Measurements from ENCODE around the gene GPR137B. TPM values are rescaled to one million over a fixed set of nuclear protein-coding genes. Genes with fewer than 3 reads are reported as not detected.
"Not testable (repeated sequence)": the region's sequence is repeated elsewhere in the genome, so short reads cannot be mapped to it uniquely, and the experiment has no call there.

Gene GPR137B
- total and polyA plus RNA-seq, 4 experiments from 2014 or later = 4.1 to 11.8 (median 8.3) TPM

DNA sequence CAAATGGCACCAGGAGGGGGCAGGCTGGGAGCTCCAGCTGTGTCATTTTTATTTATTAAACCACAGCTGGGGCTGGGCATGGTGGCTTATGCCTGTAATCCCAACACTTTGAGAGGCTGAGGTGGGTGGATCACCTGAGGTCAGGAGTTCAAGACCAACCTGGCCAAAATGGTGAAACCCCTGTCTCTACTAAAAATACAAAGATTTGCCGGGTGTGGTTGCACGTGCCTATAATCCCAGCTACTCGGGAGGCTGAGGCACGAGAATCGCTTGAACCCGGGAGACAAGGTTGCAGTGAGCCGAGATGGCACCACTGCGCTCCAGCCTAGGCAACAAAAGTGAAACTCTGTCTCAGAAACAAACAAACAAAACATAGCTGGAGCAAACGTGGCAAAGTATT is 15.7 kb downstream of the GPR137B start:
- Mint-ChIP-seq H3K36me3 (peaks cover 4 to 23% of the 10 kb centered on the region in 2 donors), H3K9me3 (peaks cover 0 to 22% (median 15%) of the 10 kb centered on the region in 8 donors), H3K4me1 (peaks cover 14 to 46% (median 36%) of the 10 kb centered on the region in 4 donors)
- H3K36me3 ChIP-seq (ENCODE audit: insufficient read depth, low read length); H3K27me3 Mint-ChIP-seq; H3K9me3 ChIP-seq (ENCODE audit: control insufficient read depth in 1 of 2, low read length in 2 of 2); H3K27ac ChIP-seq (ENCODE audit: low read depth, low read length); H3K4me3 ChIP-seq (ENCODE audit: low read length in 2 of 2); H3K27ac Mint-ChIP-seq; H3K27me3 ChIP-seq (ENCODE audit: insufficient read depth, low read length); H3K4me3 Mint-ChIP-seq; intact Hi-C loops (cut with micrococcal nuclease); DNase-seq; POLR2A ChIA-PET (ENCODE audit: partially characterized antibody): not testable (repeated sequence)
- H3K4me1 ChIP-seq (ENCODE audit: insufficient read depth, low read length) = peaks cover 28% of the 10 kb centered on the region
- CTCF ChIA-PET (ENCODE audit: partially characterized antibody) = interaction anchor here (0.9 kb wide), 1 partner anchor 49 kb away, joined by 3 read pairs; no protein-coding TSS in a partner anchor

DNA sequence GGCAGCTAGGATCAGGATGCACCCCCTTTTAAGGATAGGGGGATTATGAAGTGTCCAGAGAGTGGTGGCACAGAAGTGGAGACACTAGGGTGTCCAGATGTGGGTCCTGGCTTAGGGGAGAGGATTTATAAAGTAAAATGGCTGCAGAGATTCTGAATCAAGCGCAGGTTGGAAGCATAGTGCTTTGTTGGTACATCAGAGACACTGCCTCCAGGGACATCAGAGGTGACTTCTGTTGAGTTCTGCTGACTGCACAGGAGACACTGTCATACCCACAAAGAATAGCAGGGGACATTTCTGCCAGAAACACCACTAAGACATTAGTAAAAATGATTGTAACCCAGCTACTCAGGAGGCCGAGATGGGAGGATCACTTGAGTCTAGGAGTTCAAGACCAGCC is 16.4 kb downstream of the GPR137B start:
- no peaks in the 10 kb centered on the region for H3K27me3 ChIP-seq (ENCODE audit: insufficient read depth, low read length)
- Mint-ChIP-seq H3K36me3 (peaks cover 4 to 29% of the 10 kb centered on the region in 2 donors), H3K9me3 (peaks cover 0 to 22% (median 15%) of the 10 kb centered on the region in 8 donors), H3K4me1 (peaks cover 14 to 46% (median 38%) of the 10 kb centered on the region in 4 donors), H3K27me3 (no peaks in the 10 kb centered on the region), H3K27ac (peak overlapping the region in 2 of 7 donors; percentile 19 to 37), H3K4me3 (peak overlapping the region in 3 of 8 donors; percentile 15 to 29 (median 22))
- no peak overlapping the region for H3K4me3 ChIP-seq (ENCODE audit: low read length in 2 of 2)
- no peak for DNase-seq
- POLR2A ChIA-PET (ENCODE audit: partially characterized antibody) = no interaction called here
- peaks cover 28% of the 10 kb centered on the region for H3K4me1 ChIP-seq (ENCODE audit: insufficient read depth, low read length)
- peaks cover 0 to 6% of the 10 kb centered on the region in 2 donors for H3K9me3 ChIP-seq (ENCODE audit: control insufficient read depth in 1 of 2, low read length in 2 of 2)
- CTCF ChIA-PET (ENCODE audit: partially characterized antibody) = interaction anchor here (0.9 kb wide), 1 partner anchor 50 kb away, joined by 3 read pairs; no protein-coding TSS in a partner anchor
- H3K27ac ChIP-seq (ENCODE audit: low read depth, low read length) = no peak overlapping the region
- intact Hi-C loops (cut with micrococcal nuclease) = no loop called here
- no peaks in the 10 kb centered on the region for H3K36me3 ChIP-seq (ENCODE audit: insufficient read depth, low read length)

DNA sequence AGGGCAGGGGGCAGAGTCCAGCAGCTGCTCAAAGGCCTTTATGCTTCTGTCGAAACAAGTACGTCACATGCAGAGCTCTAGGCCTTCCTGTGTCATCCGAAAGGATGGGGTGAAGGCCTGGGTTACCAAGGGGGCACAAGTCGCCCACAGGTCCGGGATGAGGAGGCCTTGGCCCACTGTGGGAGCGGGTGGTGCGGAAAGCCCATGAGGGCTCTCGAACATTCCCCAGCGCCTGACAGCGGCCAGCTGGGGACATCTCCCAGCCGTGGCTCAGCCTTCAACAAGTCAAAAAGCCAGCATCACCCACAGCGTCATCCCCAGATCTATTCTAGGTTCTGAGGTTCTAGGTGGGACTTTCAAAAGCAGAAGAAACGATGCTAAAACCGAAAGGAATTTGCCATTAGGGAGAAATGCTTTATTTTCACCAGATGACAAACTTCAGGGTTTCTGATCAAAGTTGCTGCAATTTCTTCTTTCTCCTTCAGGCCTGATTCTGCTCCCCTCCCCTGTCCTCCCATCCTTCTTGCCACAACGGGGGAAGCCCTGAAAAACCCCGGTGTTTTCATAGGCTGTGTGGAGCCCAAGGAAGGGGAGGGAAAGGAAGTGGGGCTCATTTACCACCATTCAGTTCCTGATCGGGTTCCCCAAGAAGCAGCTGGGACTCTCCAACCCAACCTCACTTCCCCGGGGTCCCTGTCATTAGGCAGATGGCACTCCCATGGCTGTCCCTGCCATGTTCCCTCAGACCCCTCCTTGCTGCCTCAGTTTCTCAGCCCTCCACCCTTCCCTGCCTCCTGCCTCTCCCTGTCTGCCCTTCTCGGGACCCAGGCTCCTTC is 17.6 kb downstream of the GPR137B start:
- Mint-ChIP-seq H3K27me3 (no peaks in the 10 kb centered on the region), H3K27ac (peak overlapping the region in 4 of 7 donors; percentile 31 to 59 (median 38)), H3K36me3 (peaks cover 9 to 40% of the 10 kb centered on the region in 2 donors), H3K9me3 (peaks cover 0 to 26% (median 15%) of the 10 kb centered on the region in 8 donors), H3K4me3 (peak overlapping the region in 5 of 8 donors; percentile 24 to 42 (median 32)), H3K4me1 (peaks cover 13 to 45% (median 38%) of the 10 kb centered on the region in 4 donors)
- DNase-seq = peak in 1 of 5 donors; percentile 5
- no peaks in the 10 kb centered on the region for H3K36me3 ChIP-seq (ENCODE audit: insufficient read depth, low read length)
- intact Hi-C loops (cut with micrococcal nuclease) = no loop called here
- ChIA-PET CTCF (ENCODE audit: partially characterized antibody) (no interaction called here), POLR2A (ENCODE audit: partially characterized antibody) (no interaction called here)
- peaks cover 28% of the 10 kb centered on the region for H3K4me1 ChIP-seq (ENCODE audit: insufficient read depth, low read length)
- H3K27ac ChIP-seq (ENCODE audit: low read depth, low read length) = no peak overlapping the region
- no peak overlapping the region for H3K4me3 ChIP-seq (ENCODE audit: low read length in 2 of 2)
- H3K27me3 ChIP-seq (ENCODE audit: insufficient read depth, low read length) = no peaks in the 10 kb centered on the region
- H3K9me3 ChIP-seq (ENCODE audit: control insufficient read depth in 1 of 2, low read length in 2 of 2) = peaks cover 0 to 6% of the 10 kb centered on the region in 2 donors

GRCh38 chr1:236160540-236161127 is 18.3 kb downstream of the GPR137B start:
- Mint-ChIP-seq H3K9me3 (peaks cover 0 to 26% (median 15%) of the 10 kb centered on the region in 8 donors), H3K27ac (peak overlapping the region in 2 of 7 donors; percentile 37 to 68), H3K4me1 (peaks cover 12 to 38% (median 34%) of the 10 kb centered on the region in 4 donors), H3K4me3 (peak overlapping the region in 5 of 8 donors; percentile 24 to 42 (median 29)), H3K27me3 (no peaks in the 10 kb centered on the region), H3K36me3 (peaks cover 9 to 40% of the 10 kb centered on the region in 2 donors)
- Histone ChIP-seq H3K27ac (ENCODE audit: low read depth, low read length) (no peak overlapping the region), H3K9me3 (ENCODE audit: control insufficient read depth in 1 of 2, low read length in 2 of 2) (peaks cover 0 to 6% of the 10 kb centered on the region in 2 donors), H3K4me3 (ENCODE audit: low read length in 2 of 2) (no peak overlapping the region), H3K4me1 (ENCODE audit: insufficient read depth, low read length) (peaks cover 24% of the 10 kb centered on the region), H3K36me3 (ENCODE audit: insufficient read depth, low read length) (no peaks in the 10 kb centered on the region), H3K27me3 (ENCODE audit: insufficient read depth, low read length) (no peaks in the 10 kb centered on the region)
- DNase-seq = no peak
- ChIA-PET CTCF (ENCODE audit: partially characterized antibody) (no interaction called here), POLR2A (ENCODE audit: partially characterized antibody) (no interaction called here)
- intact Hi-C loops (cut with micrococcal nuclease) = no loop called here

GRCh38 chr1:236161230-236161629 is 18.9 kb downstream of the GPR137B start:
- Mint-ChIP-seq H3K27me3 (no peaks in the 10 kb centered on the region), H3K4me3 (peak overlapping the region in 1 of 8 donors; percentile 0), H3K4me1 (peaks cover 9 to 34% (median 31%) of the 10 kb centered on the region in 4 donors), H3K27ac (peak overlapping the region in 2 of 7 donors; percentile 7 to 33), H3K36me3 (peaks cover 9 to 40% of the 10 kb centered on the region in 2 donors), H3K9me3 (peaks cover 0 to 26% (median 15%) of the 10 kb centered on the region in 8 donors)
- H3K4me1 ChIP-seq (ENCODE audit: insufficient read depth, low read length) = peaks cover 18% of the 10 kb centered on the region
- DNase-seq = no peak
- no peak overlapping the region for H3K4me3 ChIP-seq (ENCODE audit: low read length in 2 of 2)
- intact Hi-C loops (cut with micrococcal nuclease) = no loop called here
- no peaks in the 10 kb centered on the region for H3K27me3 ChIP-seq (ENCODE audit: insufficient read depth, low read length)
- ChIA-PET CTCF (ENCODE audit: partially characterized antibody) (no interaction called here), POLR2A (ENCODE audit: partially characterized antibody) (no interaction called here)
- H3K27ac ChIP-seq (ENCODE audit: low read depth, low read length) = no peak overlapping the region
- H3K36me3 ChIP-seq (ENCODE audit: insufficient read depth, low read length) = no peaks in the 10 kb centered on the region
- H3K9me3 ChIP-seq (ENCODE audit: control insufficient read depth in 1 of 2, low read length in 2 of 2) = peaks cover 0 to 6% of the 10 kb centered on the region in 2 donors

DNA sequence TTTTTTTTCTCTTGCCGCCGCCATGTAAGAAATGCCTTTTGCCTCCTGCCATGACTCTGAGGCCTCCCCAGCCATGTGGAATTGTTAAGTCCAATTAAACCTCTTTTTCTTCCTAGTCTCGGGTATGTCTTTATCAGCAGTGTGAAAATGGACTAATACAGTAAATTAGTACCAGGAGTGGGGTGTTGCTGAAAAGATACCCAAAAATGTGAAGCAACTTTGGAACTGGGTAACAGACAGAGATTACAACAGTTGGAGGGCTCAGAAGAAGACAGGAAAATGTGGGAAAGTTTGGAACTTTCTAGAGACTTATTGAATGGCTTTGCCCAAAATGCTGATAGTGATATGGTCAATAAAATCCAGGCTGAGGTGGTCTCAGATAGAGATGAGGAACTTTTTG is 19.4 kb downstream of the GPR137B start:
- H3K4me1 Mint-ChIP-seq = peaks cover 4 to 29% (median 26%) of the 10 kb centered on the region in 4 donors
- POLR2A ChIA-PET (ENCODE audit: partially characterized antibody); H3K36me3 ChIP-seq (ENCODE audit: insufficient read depth, low read length); H3K27ac ChIP-seq (ENCODE audit: low read depth, low read length); intact Hi-C loops (cut with micrococcal nuclease); H3K27me3 Mint-ChIP-seq; H3K9me3 ChIP-seq (ENCODE audit: control insufficient read depth in 1 of 2, low read length in 2 of 2); H3K4me3 Mint-ChIP-seq; H3K4me3 ChIP-seq (ENCODE audit: low read length in 2 of 2); CTCF ChIA-PET (ENCODE audit: partially characterized antibody); DNase-seq; H3K27me3 ChIP-seq (ENCODE audit: insufficient read depth, low read length): not testable (repeated sequence)
- H3K36me3 Mint-ChIP-seq = peaks cover 9 to 40% of the 10 kb centered on the region in 2 donors
- H3K27ac Mint-ChIP-seq = peak overlapping the region in 3 of 7 donors; percentile 33 to 53 (median 43)
- H3K4me1 ChIP-seq (ENCODE audit: insufficient read depth, low read length) = peaks cover 13% of the 10 kb centered on the region
- H3K9me3 Mint-ChIP-seq = peaks cover 0 to 26% (median 15%) of the 10 kb centered on the region in 8 donors

All from CD4-positive, alpha-beta memory T cell (primary cell).